Gastrocnemius medialis (tissue), 4 donors: Measurements from ENCODE around the gene SCUBE1. TPM values are rescaled to one million over a fixed set of nuclear protein-coding genes. Genes with fewer than 3 reads are reported as not detected.

ENCODE experiments used
- ATAC-seq, 2 donors: fragments of 150-250 bp; one replicate each; pipeline ENCODE4 v1.9.1; 2016
- DNase-seq, 2 donors: peaks; one replicate each; pipeline ENCODE4 v3.0.0-alpha.2; 2019
- H3K27ac ChIP-seq, 4 donors: fragments of 200-600 bp; sonication (generic); 1 replicate in 1 of 4; 2 replicates in 3 of 4; pipeline ENCODE4 v1.5.1; 2016 to 2018; ENCODE audit warnings: mild to moderate bottlenecking in 2 of 4, moderate library complexity in 1 of 4
- H3K27me3 ChIP-seq, 3 donors: fragments of 200-600 bp; sonication (generic) in 2 of 3; 1 replicate in 1 of 3; 2 replicates in 2 of 3; pipeline versions ENCODE4 v1.5.1 to v1.6.0; 2016 to 2019; ENCODE audit warnings: mild to moderate bottlenecking in 1 of 3, moderate library complexity in 1 of 3
- H3K36me3 ChIP-seq, 2 donors: fragments of 200-600 bp; sonication (generic) in 1 of 2; one replicate each; pipeline ENCODE4 v1.5.1; 2017 to 2018
- H3K4me1 ChIP-seq, 2 donors: fragments of 200-600 bp; sonication (generic) in 1 of 2; one replicate each; pipeline ENCODE4 v1.5.1; 2016 to 2017; ENCODE audit warnings: mild to moderate bottlenecking in 2 of 2
- H3K4me3 ChIP-seq, 4 donors: fragments of 200-600 bp; sonication (generic) in 3 of 4; 1 replicate in 1 of 4; 2 replicates in 3 of 4; pipeline ENCODE4 v1.5.1; 2016 to 2019; ENCODE audit warnings: mild to moderate bottlenecking in 2 of 4
- H3K9me3 ChIP-seq, 3 donors: fragments of 200-600 bp; sonication (generic) in 2 of 3; 1 replicate in 1 of 3; 2 replicates in 2 of 3; pipeline ENCODE4 v1.5.1; 2016 to 2019
- CTCF ChIP-seq, 5 experiments: fragments of 450-650 bp in 3 of 5; fragments of 200-600 bp in 2 of 5; sonication (generic) in 2 of 5; IDR thresholded peaks in 4 of 5; conservative IDR thresholded peaks in 1 of 5; 1 replicate in 4 of 5; 2 replicates in 1 of 5; pipeline ENCODE4 v1.5.1; 2016 to 2019; ENCODE audit warnings: antibody characterized with exemption in 5 of 5, mild to moderate bottlenecking in 3 of 5, moderate library complexity in 3 of 5
- POLR2A ChIP-seq, 2 donors: fragments of 450-650 bp; IDR thresholded peaks; one replicate each; pipeline ENCODE4 v1.6.1; 2017; ENCODE audit warnings: antibody characterized with exemption in 2 of 2, mild to moderate bottlenecking in 2 of 2, moderate library complexity in 2 of 2
- in situ Hi-C, 4 donors: fragments of 200-750 bp; cut with MboI; loops; one replicate each; pipeline versions ENCODE4 v1.15.0 to v1.8.0; 2017; ENCODE audit warnings: low sequenced_read_pairs in 4 of 4
- intact Hi-C: fragments of 100-400 bp; cut with DNase I; formaldehyde crosslinking; loops from one replicate; pipeline ENCODE4 v1.15.1; 2023; ENCODE audit warnings: low total_unique reads
- total RNA-seq, 4 donors: library from RNA; depleted of rRNA; stranded (reverse); fragments of >200 nt; gene quantifications; one replicate each; pipeline versions ENCODE4 v1.1.0 to v1.2.3, GENCODE V29; 2016

The SCUBE1 gene
- total RNA-seq, 4 donors from 2014 or later: 0.20 to 0.55 (median 0.41) TPM

- peaks cover 15 to 23% (median 17%) of the 10 kb centered on the region in 3 donors for H3K27me3 ChIP-seq
- TF ChIP-seq POLR2A (IDR thresholded peaks at IDR 0.05) (no peak), CTCF (IDR thresholded peaks at IDR 0.05 in 4 of 5, conservative IDR thresholded peaks at IDR 0.05 in 1 of 5) (no peak)
- H3K36me3 ChIP-seq: no peaks in the 10 kb centered on the region
- no peaks in the 10 kb centered on the region for H3K9me3 ChIP-seq
- intact Hi-C loops: no loop called here
- ATAC-seq (no peak), DNase-seq (no peak)
- no peak overlapping the region for H3K27ac ChIP-seq
- no peaks in the 10 kb centered on the region for H3K4me1 ChIP-seq
- no peak overlapping the region for H3K4me3 ChIP-seq
- in situ Hi-C loops: loop anchor here in 2 of 4 donors (25.0 kb wide), 2 partner anchors 447 to 1247 kb away; no protein-coding TSS in a partner anchor
These were observed 47.0 kb upstream of the SCUBE1 start for GRCh38 chr22:43390166-43390565.

- Histone ChIP-seq H3K36me3 (no peaks in the 10 kb centered on the region), H3K9me3 (no peaks in the 10 kb centered on the region), H3K27ac (no peak overlapping the region), H3K4me1 (no peaks in the 10 kb centered on the region), H3K27me3 (peaks cover 15 to 25% (median 17%) of the 10 kb centered on the region in 3 donors), H3K4me3 (no peak overlapping the region)
- no peak for DNase-seq
- intact Hi-C loops (loop anchor here (2.0 to 10.0 kb wide), 3 partner anchors 437 to 1237 kb away; no protein-coding TSS in a partner anchor), in situ Hi-C loops (loop anchor here in 2 of 4 donors (25.0 kb wide), 2 partner anchors 448 to 1248 kb away; no protein-coding TSS in a partner anchor)
- ATAC-seq: no peak
- TF ChIP-seq POLR2A (IDR thresholded peaks at IDR 0.05) (no peak), CTCF (IDR thresholded peaks at IDR 0.05 in 4 of 5, conservative IDR thresholded peaks at IDR 0.05 in 1 of 5) (no peak)
These were observed 46.2 kb upstream of the SCUBE1 start for GRCh38 chr22:43389227-43389836.

GRCh38 chr22:43388420-43388851, 45.3 kb upstream of the SCUBE1 start:
- TF ChIP-seq CTCF (IDR thresholded peaks at IDR 0.05 in 4 of 5, conservative IDR thresholded peaks at IDR 0.05 in 1 of 5): peak; percentile 64 to 95 (median 87)
- TF ChIP-seq POLR2A (IDR thresholded peaks at IDR 0.05): no peak
- intact Hi-C loops: loop anchor here (2.0 to 10.0 kb wide), 3 partner anchors 438 to 1238 kb away; no protein-coding TSS in a partner anchor
- H3K4me1 ChIP-seq: no peaks in the 10 kb centered on the region
- no peaks in the 10 kb centered on the region for H3K9me3 ChIP-seq
- H3K4me3 ChIP-seq: no peak overlapping the region
- H3K27ac ChIP-seq: no peak overlapping the region
- in situ Hi-C loops: loop anchor here in 2 of 4 donors (25.0 kb wide), 2 partner anchors 449 to 1249 kb away; no protein-coding TSS in a partner anchor
- DNase-seq: peak in 1 of 2 donors; percentile 36
- peaks cover 15 to 20% (median 17%) of the 10 kb centered on the region in 3 donors for H3K27me3 ChIP-seq
- ATAC-seq: peak; percentile 26 to 56
- no peaks in the 10 kb centered on the region for H3K36me3 ChIP-seq

- in situ Hi-C loops (loop anchor here in 2 of 4 donors (25.0 kb wide), 2 partner anchors 449 to 1249 kb away; no protein-coding TSS in a partner anchor), intact Hi-C loops (loop anchor here (2.0 to 10.0 kb wide), 3 partner anchors 439 to 1239 kb away; no protein-coding TSS in a partner anchor)
- no peak for ATAC-seq
These were observed 44.6 kb upstream of the SCUBE1 start for GRCh38 chr22:43387815-43388214.

More at GRCh38 chr22:43387815-43388214, 44.6 kb upstream of the SCUBE1 start:
- no peak for DNase-seq
- no peaks in the 10 kb centered on the region for H3K9me3 ChIP-seq
- H3K27ac ChIP-seq: no peak overlapping the region
- H3K4me1 ChIP-seq: no peaks in the 10 kb centered on the region
- peaks cover 15 to 21% (median 17%) of the 10 kb centered on the region in 3 donors for H3K27me3 ChIP-seq
- no peak for TF ChIP-seq POLR2A (IDR thresholded peaks at IDR 0.05)
- no peak for TF ChIP-seq CTCF (IDR thresholded peaks at IDR 0.05 in 4 of 5, conservative IDR thresholded peaks at IDR 0.05 in 1 of 5)
- no peaks in the 10 kb centered on the region for H3K36me3 ChIP-seq
- H3K4me3 ChIP-seq: no peak overlapping the region
